H1 (cell line): ENCODE results near the gene SLC25A21. TPM values are rescaled to one million over a fixed set of nuclear protein-coding genes. Genes with fewer than 3 reads are reported as not detected.

Source experiments
- CTCF ChIA-PET: fragments of 300-600 bp; sonication (Branson Sonifier 250); formaldehyde crosslinking; loops from one replicate; lab custom pipeline; 2021; ENCODE audit not compliant: partially characterized antibody; lab: Charles Lee
- POLR2A ChIA-PET: fragments of 300-600 bp; sonication (Branson Sonifier 250); formaldehyde crosslinking; loops from one replicate; lab custom pipeline; 2021; ENCODE audit warnings: inconsistent platforms; ENCODE audit not compliant: partially characterized antibody; lab: Charles Lee
- DNase-seq, 2 experiments: peaks; one replicate each; pipeline versions ENCODE4 v3.0.0 to v3.0.0-alpha.2; 2010 to 2022; ENCODE audit warnings: low spot score in 2 of 2, low read depth in 1 of 2, mixed read lengths in 1 of 2
- FAIRE-seq: peaks from 2 replicates; lab custom pipeline; 2011; peaks lifted over from hg19 to GRCh38; lab: Jason Lieb, UNC
- H2AFZ ChIP-seq: 2 replicates; pipeline ENCODE4 v1.8.1; 2012; ENCODE audit warnings: low read length, inconsistent platforms
- H2AK5ac ChIP-seq: 2 replicates; pipeline ENCODE4 v1.6.1; 2013; ENCODE audit warnings: low read depth, low read length
- H2BK120ac ChIP-seq: replicated peaks from 2 replicates; pipeline ENCODE3; 2013; ENCODE audit warnings: low read depth, low read length, inconsistent platforms
- H2BK12ac ChIP-seq: 2 replicates; pipeline ENCODE4 v1.6.1; 2013; ENCODE audit warnings: low read depth, low read length
- H2BK15ac ChIP-seq: 2 replicates; pipeline ENCODE4 v1.6.1; 2013; ENCODE audit warnings: low read length
- H2BK20ac ChIP-seq: 2 replicates; pipeline ENCODE4 v1.6.1; 2013; ENCODE audit warnings: low read length
- H2BK5ac ChIP-seq: 2 replicates; pipeline ENCODE4 v1.6.1; 2013; ENCODE audit warnings: low read depth, low read length
- H3K14ac ChIP-seq: 2 replicates; pipeline ENCODE4 v1.6.1; 2013; ENCODE audit warnings: inconsistent platforms; ENCODE audit not compliant: insufficient read length
- H3K18ac ChIP-seq: 2 replicates; pipeline ENCODE4 v1.6.1; 2013; ENCODE audit warnings: low read length; ENCODE audit errors: extremely low read depth
- H3K23ac ChIP-seq: 2 replicates; pipeline ENCODE4 v1.6.1; 2013; ENCODE audit warnings: inconsistent platforms; ENCODE audit not compliant: insufficient read length
- H3K23me2 ChIP-seq: 2 replicates; pipeline ENCODE4 v1.6.1; 2013; ENCODE audit warnings: low read depth, low read length
- H3K27ac ChIP-seq: 2 replicates; pipeline ENCODE4 v1.6.1; 2011; ENCODE audit warnings: low read depth, low read length, inconsistent platforms
- H3K27me3 ChIP-seq, 4 experiments: replicated peaks in 1 of 4; 1 replicate in 1 of 4; 2 replicates in 3 of 4; pipeline versions ENCODE4 v1.6.1 to v1.8.1; 2011 to 2013; ENCODE audit warnings: low read length in 3 of 4, mild to moderate bottlenecking in 3 of 4, inconsistent platforms in 2 of 4, mixed read lengths in 2 of 4, moderate library complexity in 1 of 4; ENCODE audit not compliant: control insufficient read depth in 3 of 4, insufficient read depth in 3 of 4; ENCODE audit errors: extremely low read depth in 1 of 4
- H3K36me3 ChIP-seq, 4 experiments: 2 replicates each; pipeline versions ENCODE4 v1.6.1 to v1.8.1; 2011 to 2013; ENCODE audit warnings: mild to moderate bottlenecking in 4 of 4, low read length in 3 of 4, moderate library complexity in 2 of 4, control low read depth in 1 of 4, inconsistent platforms in 1 of 4; ENCODE audit not compliant: insufficient read depth in 4 of 4, control insufficient read depth in 2 of 4
- H3K4ac ChIP-seq: replicated peaks from 2 replicates; pipeline ENCODE3; 2013; ENCODE audit warnings: low read length, low read depth, mixed read lengths, inconsistent platforms; ENCODE audit not compliant: insufficient read length
- H3K4me1 ChIP-seq, 4 experiments: replicated peaks in 1 of 4; 1 replicate in 1 of 4; 2 replicates in 3 of 4; pipeline versions ENCODE4 v1.6.1 to v1.8.1; 2011 to 2013; ENCODE audit warnings: low read length in 3 of 4, inconsistent platforms in 2 of 4, mixed read lengths in 1 of 4; ENCODE audit not compliant: insufficient read depth in 4 of 4, control insufficient read depth in 3 of 4
- H3K4me2 ChIP-seq, 2 experiments: 2 replicates each; pipeline versions ENCODE4 v1.6.1 to v1.8.1; 2011 to 2013; ENCODE audit warnings: low read depth in 2 of 2, low read length in 2 of 2, control low read depth in 1 of 2, inconsistent platforms in 1 of 2, mild to moderate bottlenecking in 1 of 2; ENCODE audit not compliant: insufficient read depth in 1 of 2
- H3K4me3 ChIP-seq, 4 experiments: fragments of 200-600, 300-600 bp in 1 of 4; sonication (generic), shearing (Covaris generic), sonication (Bioruptor Twin) in 1 of 4; 2 replicates each; pipeline versions ENCODE4 v1.5.1 to v1.8.1; 2011 to 2016; ENCODE audit warnings: low read length in 4 of 4, low read depth in 3 of 4, control low read depth in 2 of 4, inconsistent platforms in 2 of 4, mild to moderate bottlenecking in 2 of 4, mixed read lengths in 1 of 4, moderate library complexity in 1 of 4; ENCODE audit not compliant: insufficient read depth in 2 of 4; ENCODE audit errors: extremely low read depth in 1 of 4
- H3K56ac ChIP-seq: replicated peaks from 2 replicates; pipeline ENCODE3; 2013; ENCODE audit warnings: low read depth, mild to moderate bottlenecking, mixed read lengths, low read length, inconsistent platforms; ENCODE audit not compliant: insufficient read length
- H3K79me1 ChIP-seq: 2 replicates; pipeline ENCODE4 v1.6.1; 2013; ENCODE audit warnings: low read depth, low read length, control low read depth
- H3K79me2 ChIP-seq, 2 experiments: 2 replicates each; pipeline versions ENCODE4 v1.6.1 to v1.8.1; 2012 to 2013; ENCODE audit warnings: low read length in 2 of 2, mild to moderate bottlenecking in 2 of 2, inconsistent platforms in 1 of 2; ENCODE audit not compliant: insufficient read depth in 2 of 2, control insufficient read depth in 1 of 2
- H3K9ac ChIP-seq, 4 experiments: replicated peaks in 1 of 4; 1 replicate in 1 of 4; 2 replicates in 3 of 4; pipeline versions ENCODE4 v1.6.1 to v1.8.1; 2011 to 2013; ENCODE audit warnings: low read depth in 3 of 4, low read length in 3 of 4, control low read depth in 2 of 4, mild to moderate bottlenecking in 2 of 4, moderate library complexity in 2 of 4, inconsistent platforms in 1 of 4; ENCODE audit errors: extremely low read depth in 1 of 4
- H3K9me3 ChIP-seq, 2 experiments: 2 replicates each; pipeline versions ENCODE4 v1.6.1 to v1.8.1; 2012 to 2013; ENCODE audit warnings: mild to moderate bottlenecking in 2 of 2, moderate library complexity in 2 of 2, control low read depth in 1 of 2, inconsistent platforms in 1 of 2, low read depth in 1 of 2, low read length in 1 of 2, mixed read lengths in 1 of 2; ENCODE audit not compliant: insufficient read depth in 2 of 2
- H4K20me1 ChIP-seq, 2 experiments: replicated peaks in 1 of 2; 2 replicates each; pipeline versions ENCODE3 to v1.8.1; 2011 to 2013; ENCODE audit warnings: inconsistent platforms in 2 of 2, low read length in 2 of 2, mild to moderate bottlenecking in 1 of 2; ENCODE audit not compliant: insufficient read depth in 2 of 2, control insufficient read depth in 1 of 2
- H4K5ac ChIP-seq: 2 replicates; pipeline ENCODE4 v1.6.1; 2013; ENCODE audit warnings: low read length, low read depth, mixed read lengths, inconsistent platforms; ENCODE audit not compliant: insufficient read length
- H4K8ac ChIP-seq: 2 replicates; pipeline ENCODE4 v1.8.0; 2013; ENCODE audit warnings: mild to moderate bottlenecking, moderate library complexity, low read length, inconsistent platforms; ENCODE audit not compliant: insufficient read depth; ENCODE audit errors: extremely low read depth
- H4K91ac ChIP-seq: replicated peaks from 2 replicates; pipeline ENCODE3; 2013; ENCODE audit warnings: low read length, mixed read lengths, inconsistent platforms; ENCODE audit not compliant: insufficient read length
- BRCA1 ChIP-seq: IDR thresholded peaks from 2 replicates; pipeline ENCODE4 v1.6.1; 2012; ENCODE audit warnings: low read depth, low read length, improper control_type of control experiment
- CHD1 ChIP-seq: IDR thresholded peaks from 2 replicates; pipeline ENCODE4 v1.6.1; 2012; ENCODE audit warnings: low read depth, low read length, improper control_type of control experiment
- CHD2 ChIP-seq: IDR thresholded peaks from 2 replicates; pipeline ENCODE4 v1.6.1; 2012; ENCODE audit warnings: low read length, improper control_type of control experiment
- JUN ChIP-seq: IDR thresholded peaks from 2 replicates; pipeline ENCODE4 v1.6.1; 2011; ENCODE audit warnings: low read depth, mild to moderate bottlenecking, improper control_type of control experiment, low read length
- RAD21 ChIP-seq, 2 experiments: IDR thresholded peaks in 1 of 2; conservative IDR thresholded peaks in 1 of 2; 2 replicates each; pipeline ENCODE4 v1.6.1; 2011; ENCODE audit warnings: low read depth in 2 of 2, low read length in 2 of 2, improper control_type of control experiment in 1 of 2, inconsistent platforms in 1 of 2, mild to moderate bottlenecking in 1 of 2, moderate library complexity in 1 of 2
- RXRA ChIP-seq: IDR thresholded peaks from 2 replicates; pipeline ENCODE4 v1.6.1; 2011; ENCODE audit warnings: low read depth, mild to moderate bottlenecking, low read length, moderate library complexity; ENCODE audit not compliant: insufficient read depth
- TBP ChIP-seq: IDR thresholded peaks from 2 replicates; pipeline ENCODE4 v1.6.1; 2011; ENCODE audit warnings: low read depth, low read length, improper control_type of control experiment
- TEAD4 ChIP-seq: IDR thresholded peaks from 2 replicates; pipeline ENCODE4 v1.6.1; 2012; ENCODE audit warnings: low read depth, low read length, inconsistent platforms, mixed read lengths
- WGBS, 2 experiments: shearing (Covaris generic) in 1 of 2; methylation state at CpG; one replicate each; pipeline versions ENCODE4 v1.1.6 to v1.1.7; 2013 to 2015; ENCODE audit warnings: low lambda C conversion rate in 2 of 2, mixed read lengths in 2 of 2, inconsistent platforms in 1 of 2, low coverage in 1 of 2, missing lambda C conversion rate in 1 of 2; ENCODE audit not compliant: insufficient replicate concordance in 2 of 2, insufficient coverage in 1 of 2, insufficient read length in 1 of 2; ENCODE audit errors: extremely low coverage in 1 of 2, missing lambda C conversion rate in 1 of 2; 5-methylcytosine and 5-hydroxymethylcytosine counted together
- polyA plus RNA-seq, 7 experiments: library from polyadenylated mRNA; depleted of rRNA in 3 of 7; stranded (reverse) in 5 of 7; unstranded in 2 of 7; fragments of >200 nt in 5 of 7; fragments of 200-250 nt in 2 of 7; gene quantifications; 1 replicate in 5 of 7; 2 replicates in 1 of 7; 4 replicates in 1 of 7; pipeline versions ENCODE4 v1.2.1 to v1.2.3, GENCODE V29; 2011 to 2013; ENCODE audit warnings: missing spikeins in 2 of 7, mixed read lengths in 2 of 7
- total RNA-seq: library from RNA; stranded (reverse); fragmentation: NEBNext Ultra II Directional; extraction: Animal tissue kit (Norgen Biotek cat#: 25700); gene quantifications from 2 replicates; pipeline ENCODE4 v1.2.1, GENCODE V29; 2021

SLC25A21 gene
- total and polyA plus RNA-seq, 2 of the 8 experiments (the other 6 are each of a cell fraction or from before 2014, with no cell fraction given), result 6.9 to 15.7 TPM

- no peak overlapping the region for H4K5ac ChIP-seq
- H3K23ac ChIP-seq, result no peak overlapping the region
- H4K91ac ChIP-seq, result no peak overlapping the region
- H3K4ac ChIP-seq, result no peak overlapping the region
- 97% methylated on average over 2 of the region's 2 CpGs; no CpG with 5 or more reads in 1 of the 2 experiments for WGBS, 2 experiments
- H2BK15ac ChIP-seq, result no peak overlapping the region
- TF ChIP-seq JUN (no peak), CHD2 (no peak), BRCA1 (no peak), RXRA (no peak), RAD21 (IDR thresholded peaks at IDR 0.05 in 1 of 2, conservative IDR thresholded peaks at IDR 0.05 in 1 of 2; ENCODE audit: low read depth in 2 of 2, low read length in 2 of 2) (no peak), TBP (no peak), CHD1 (no peak), TEAD4 (no peak)
- TF ChIP-seq, all 59 proteins: peak for 0
- H3K36me3 ChIP-seq, result no peaks in the 10 kb centered on the region
- no peak for DNase-seq
- H3K4me2 ChIP-seq, result no peak overlapping the region
- no peaks in the 10 kb centered on the region; a peak in 1 of 4 replicates for H3K9me3 ChIP-seq
- no peak overlapping the region for H3K56ac ChIP-seq
- no peak for FAIRE-seq
- H3K14ac ChIP-seq, result no peak overlapping the region
- H2BK12ac ChIP-seq, result no peak overlapping the region
- no peak overlapping the region for H4K8ac ChIP-seq
- no peaks in the 10 kb centered on the region for H3K4me1 ChIP-seq
- no peak overlapping the region for H3K18ac ChIP-seq
- no peak overlapping the region for H3K9ac ChIP-seq
- no peak overlapping the region for H2AFZ ChIP-seq
- H2BK5ac ChIP-seq, result no peak overlapping the region
- H3K27me3 ChIP-seq, result no peaks in the 10 kb centered on the region
- no peak overlapping the region for H2BK120ac ChIP-seq
- H2AK5ac ChIP-seq, result no peak overlapping the region
- no peaks in the 10 kb centered on the region for H4K20me1 ChIP-seq
- H3K23me2 ChIP-seq, result no peaks in the 10 kb centered on the region
- CTCF ChIA-PET, result interaction anchor here (1.0 to 1.1 kb wide), 2 partner anchors 10 to 18 kb away, joined by 4 read pairs; no protein-coding TSS in a partner anchor
- POLR2A ChIA-PET, result no interaction called here
- no peak overlapping the region for H3K4me3 ChIP-seq
- H2BK20ac ChIP-seq, result no peak overlapping the region
- H3K79me1 ChIP-seq, result no peaks in the 10 kb centered on the region
- no peak overlapping the region for H3K27ac ChIP-seq
- H3K79me2 ChIP-seq, result no peaks in the 10 kb centered on the region
Measured at GRCh38 chr14:36702474-36702873, 469.9 kb downstream of the SLC25A21 start.
